HG02642 (cell line): ENCODE results near the gene ZNF521.
"Not testable (repeated sequence)": the region's sequence is repeated elsewhere in the genome, so short reads cannot be mapped to it uniquely, and the experiment has no call there.

Experiments used
- ATAC-seq: cut with Tn5 transposase; IDR thresholded peaks from one replicate; pipeline ENCODE4 v1.9.1; 2021; ENCODE audit warnings: mild to moderate bottlenecking; ENCODE audit not compliant: unreplicated experiment, poor library complexity

Gene ZNF521

DNA sequence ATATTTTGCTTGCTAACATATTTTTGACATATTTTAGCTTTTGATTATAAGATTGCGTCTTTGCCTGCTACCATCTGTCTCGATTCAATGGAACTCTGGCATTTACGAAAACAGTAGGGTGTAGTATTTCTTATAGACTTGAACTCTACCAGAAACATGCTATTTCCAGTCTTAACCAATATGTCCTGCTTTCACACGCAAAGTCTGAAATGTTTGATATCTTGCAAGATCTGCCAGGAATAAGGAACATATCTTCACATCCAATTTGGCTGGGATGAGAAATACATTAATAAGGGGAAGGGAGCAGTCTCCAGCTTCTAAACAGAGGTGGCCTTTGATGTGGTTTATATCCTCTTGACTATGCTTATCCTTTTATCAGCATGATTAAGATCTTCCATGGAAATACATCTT, 299.4 kb downstream of the ZNF521 start:
- no peak for ATAC-seq

DNA sequence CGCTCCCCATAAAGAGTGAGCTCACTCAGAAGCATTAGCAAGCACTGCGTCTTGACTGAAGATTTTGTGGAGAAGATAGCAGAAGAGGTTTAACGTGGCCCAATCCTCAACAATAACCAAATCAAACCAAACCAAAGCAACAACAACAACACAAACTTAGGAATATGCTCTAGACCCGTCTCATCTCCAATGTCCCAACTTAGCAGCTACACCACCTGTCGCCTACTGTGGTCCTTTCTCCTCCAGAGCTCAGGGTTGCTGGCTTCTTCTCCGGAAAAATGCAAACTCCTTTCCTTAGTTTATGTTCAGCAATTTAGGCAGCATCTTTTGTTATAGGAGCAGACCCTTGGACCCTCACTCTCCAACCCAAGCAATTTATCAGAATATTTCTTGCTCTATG, 301.4 kb downstream of the ZNF521 start:
- ATAC-seq: no peak

DNA sequence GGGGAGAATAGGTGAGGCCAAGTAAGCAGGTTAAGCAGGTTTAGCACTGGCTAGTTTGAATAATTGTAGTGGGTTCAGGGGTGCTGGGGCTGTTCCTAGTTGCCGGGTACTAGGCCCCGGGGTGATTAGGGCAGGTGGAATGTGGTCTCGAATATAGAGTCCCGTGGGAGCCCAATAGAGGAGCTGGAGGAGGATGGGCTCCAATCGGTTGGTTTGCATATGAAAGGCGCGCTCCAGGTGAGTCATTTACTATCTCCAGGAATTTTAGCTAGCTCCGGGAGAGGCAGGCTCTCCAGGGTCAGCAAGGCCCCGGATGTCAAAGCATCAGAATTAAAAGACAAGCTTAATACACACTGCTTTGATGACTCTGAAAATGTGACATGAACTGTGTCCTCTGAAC, 304.0 kb downstream of the ZNF521 start:
- no peak for ATAC-seq

DNA sequence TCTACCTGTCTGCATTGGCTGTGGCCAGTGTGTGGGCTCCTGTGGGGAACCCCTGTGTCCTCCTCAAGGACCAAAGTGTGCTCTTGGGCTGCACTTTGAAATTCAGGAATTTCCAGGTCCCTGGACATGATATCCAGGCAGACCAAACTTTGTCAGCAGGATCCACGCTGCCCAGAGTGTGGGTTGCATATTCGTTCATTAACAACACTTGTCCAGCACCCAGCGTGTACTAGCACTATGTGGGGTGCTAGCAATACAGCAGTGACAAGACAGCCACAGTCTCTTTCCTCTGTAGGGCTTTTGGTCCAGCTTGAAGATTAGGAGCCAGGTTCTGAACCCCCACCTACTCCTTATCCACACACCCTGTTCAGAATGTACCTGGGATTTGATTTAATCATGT, 304.5 kb downstream of the ZNF521 start:
- ATAC-seq: no peak

DNA sequence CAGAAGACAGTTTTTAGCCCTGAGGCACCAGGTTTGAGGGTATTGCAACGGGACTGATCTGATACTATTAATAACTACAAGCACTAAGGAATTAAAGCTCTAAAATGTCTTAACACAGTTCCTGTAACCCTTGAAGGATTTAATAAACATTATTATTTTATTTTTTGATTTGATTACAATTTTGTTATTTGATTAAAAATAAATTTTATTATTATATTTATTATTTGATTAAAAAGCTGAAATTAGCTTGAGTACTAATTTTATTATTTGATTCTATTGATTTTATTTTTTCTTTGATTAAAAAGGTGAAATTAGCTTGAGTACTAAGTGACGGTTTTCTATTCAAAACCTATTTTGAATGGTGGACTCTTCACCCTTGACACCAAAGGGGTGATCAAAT, 307.3 kb downstream of the ZNF521 start:
- ATAC-seq: no peak

DNA sequence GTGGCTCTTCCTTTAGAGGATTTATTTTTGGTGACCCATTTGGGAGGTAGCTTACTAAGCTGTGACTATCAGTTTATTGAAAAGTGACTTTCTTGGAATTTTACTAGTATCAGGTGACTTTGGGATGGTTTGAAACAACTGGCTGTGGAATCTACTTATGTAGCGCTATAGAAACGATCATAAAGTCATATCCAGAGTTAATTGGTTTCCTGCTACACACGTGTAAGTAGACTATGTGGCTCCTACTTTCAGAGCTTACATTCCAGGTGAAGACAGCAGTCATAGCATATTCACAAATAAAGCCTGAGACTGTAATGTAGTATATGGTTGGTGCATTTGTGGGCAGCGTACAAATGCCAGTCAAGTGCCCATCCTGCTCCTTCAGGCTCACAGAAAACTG, 308.9 kb downstream of the ZNF521 start:
- ATAC-seq: no peak

DNA sequence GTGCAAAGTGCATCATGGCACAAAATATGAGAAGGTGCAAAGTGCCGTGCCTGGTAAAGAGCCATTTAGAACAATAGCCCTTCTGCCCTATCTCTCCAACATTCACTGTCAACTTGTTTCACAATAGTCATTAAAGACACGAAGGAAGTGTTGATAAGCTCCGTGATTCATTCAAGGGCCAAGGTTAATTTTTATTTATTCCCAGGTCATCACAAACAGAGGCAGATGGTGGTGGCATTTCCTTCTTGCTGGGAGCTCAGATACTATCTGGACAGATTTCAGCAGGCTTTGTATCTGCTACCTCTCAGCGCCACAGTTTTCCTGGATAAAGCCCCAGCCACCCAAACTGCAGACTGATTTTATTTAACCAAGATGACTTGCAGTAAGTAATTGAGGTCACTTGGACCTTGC, 309.3 kb downstream of the ZNF521 start:
- ATAC-seq: no peak

DNA sequence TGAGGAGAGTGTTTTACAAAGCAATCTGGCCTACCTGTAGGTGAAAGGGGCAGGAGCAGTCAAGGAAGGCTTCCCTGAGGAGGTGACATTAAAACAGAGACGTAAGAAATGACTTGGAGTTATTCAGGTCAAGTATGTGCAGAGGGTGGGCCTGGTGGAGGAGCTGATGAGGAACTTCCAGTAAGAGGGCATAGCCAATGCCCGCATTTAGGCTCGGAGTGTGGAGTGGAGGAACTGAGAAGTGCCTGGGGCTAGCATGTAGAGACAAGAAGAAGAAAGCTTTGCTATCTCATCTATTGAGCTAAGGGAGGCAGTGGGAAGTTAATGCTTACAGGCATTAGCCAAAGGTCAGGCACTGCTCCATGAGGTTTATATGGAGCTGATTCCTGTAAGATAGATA, 312.2 kb downstream of the ZNF521 start:
- ATAC-seq: no peak

DNA sequence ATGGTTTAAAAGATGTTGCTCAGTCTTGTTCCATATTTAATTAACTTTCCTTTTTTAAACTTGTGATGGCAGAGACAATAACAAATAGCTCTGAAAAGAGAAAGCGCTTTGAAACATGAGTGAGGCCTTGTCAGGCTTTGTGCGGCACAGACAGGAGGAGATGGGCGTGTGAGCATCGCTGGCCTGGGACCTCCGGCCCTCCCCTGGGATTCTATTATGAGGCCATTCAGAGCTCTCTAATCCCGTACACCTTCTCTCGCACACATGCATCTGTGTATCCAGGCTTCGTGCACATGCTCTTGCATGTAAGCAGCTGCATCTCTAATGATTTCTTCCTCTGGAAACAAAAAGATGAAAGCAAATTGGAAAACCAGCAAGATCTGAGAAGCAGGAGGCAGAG, 313.7 kb downstream of the ZNF521 start:
- ATAC-seq: no peak

DNA sequence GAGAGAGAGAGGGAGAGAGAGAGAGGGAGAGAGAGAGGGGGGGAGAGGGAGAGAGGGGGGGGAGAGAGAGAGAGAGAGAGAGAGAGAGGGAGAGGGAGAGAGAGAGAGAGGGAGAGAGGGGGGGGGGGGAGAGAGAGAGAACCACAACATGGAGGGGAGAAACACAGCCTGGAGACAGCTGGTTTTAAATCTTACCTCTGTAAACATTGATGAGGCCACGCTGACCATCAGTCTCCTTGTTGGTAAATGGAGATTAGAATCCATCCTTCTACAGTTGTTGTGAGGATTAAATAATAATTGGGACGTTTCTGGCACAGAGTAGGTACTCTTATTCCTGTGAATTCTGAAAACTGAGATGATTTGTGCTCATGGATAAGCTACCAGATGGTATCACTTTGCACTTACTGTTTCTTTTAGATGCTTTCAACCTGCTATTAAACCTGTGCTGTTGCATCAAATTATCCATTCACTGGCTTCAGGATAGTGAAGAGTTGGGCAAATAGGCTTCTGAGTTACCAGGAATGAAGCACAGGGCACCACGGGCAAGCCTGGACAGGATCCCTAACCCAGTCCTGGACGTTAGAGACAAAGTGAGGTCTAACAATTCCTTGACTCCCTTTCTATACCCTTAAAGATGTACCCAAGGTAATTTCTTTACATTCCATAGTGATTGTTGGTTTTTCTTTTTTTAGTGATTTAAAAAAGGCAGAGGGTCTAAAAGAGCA, 318.1 kb downstream of the ZNF521 start:
- ATAC-seq: no peak

DNA sequence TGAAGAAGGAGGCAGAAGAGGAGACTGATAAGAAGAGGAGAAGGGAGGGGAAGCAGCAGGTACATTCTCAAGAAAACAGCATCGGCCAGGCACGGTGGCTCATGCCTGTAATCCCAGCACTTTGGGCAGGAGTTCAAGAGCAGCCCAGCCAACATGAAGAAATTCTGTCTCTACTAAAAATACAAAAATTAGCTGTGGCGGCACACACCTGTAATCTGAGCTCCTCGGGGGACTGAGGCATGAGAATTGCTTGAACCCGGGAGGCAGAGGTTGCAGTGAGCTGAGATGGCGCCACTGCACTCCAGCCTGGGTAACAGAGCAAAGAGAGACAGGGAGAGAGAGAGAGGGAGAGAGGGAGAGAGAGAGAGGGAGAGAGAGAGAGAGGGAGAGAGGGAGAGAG, 318.8 kb downstream of the ZNF521 start:
- ATAC-seq: not testable (repeated sequence)

DNA sequence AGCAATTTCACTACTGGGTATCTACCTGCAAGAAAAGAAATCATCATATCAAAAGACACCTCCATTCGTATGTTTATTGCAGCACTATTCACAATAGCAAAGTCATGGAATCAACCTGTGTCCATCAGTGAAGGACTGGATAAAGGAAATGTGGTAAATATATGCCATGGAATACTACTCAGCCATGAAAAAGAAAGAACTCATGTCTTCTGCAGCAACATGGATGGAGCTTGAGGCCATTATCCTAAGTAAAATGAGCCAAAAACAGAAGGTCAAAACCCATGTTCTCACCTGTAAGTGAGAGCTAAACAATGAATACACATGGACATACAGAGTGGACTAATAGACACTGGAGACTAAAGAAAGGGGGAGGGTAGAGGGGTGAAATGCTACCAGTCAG, 322.2 kb downstream of the ZNF521 start:
- ATAC-seq: no peak

DNA sequence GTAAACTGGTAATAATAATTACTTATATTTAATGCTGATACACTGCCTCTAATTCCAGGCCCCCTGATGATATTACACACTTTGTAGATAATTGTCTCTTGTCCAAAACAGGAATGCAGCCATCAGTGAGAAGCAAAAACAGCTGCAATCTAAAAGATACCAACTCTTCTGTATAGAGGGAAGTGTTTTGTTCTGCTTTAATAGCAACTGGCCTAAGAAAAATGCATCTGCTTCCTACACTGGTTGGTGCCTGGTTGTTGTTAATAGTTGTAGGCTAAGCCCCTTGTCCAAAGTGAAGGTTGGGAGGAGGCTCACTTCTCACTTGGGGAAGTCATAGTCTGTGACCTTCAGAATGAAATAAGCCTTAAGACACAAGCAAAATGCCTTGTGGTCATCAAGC, 332.0 kb downstream of the ZNF521 start:
- no peak for ATAC-seq

DNA sequence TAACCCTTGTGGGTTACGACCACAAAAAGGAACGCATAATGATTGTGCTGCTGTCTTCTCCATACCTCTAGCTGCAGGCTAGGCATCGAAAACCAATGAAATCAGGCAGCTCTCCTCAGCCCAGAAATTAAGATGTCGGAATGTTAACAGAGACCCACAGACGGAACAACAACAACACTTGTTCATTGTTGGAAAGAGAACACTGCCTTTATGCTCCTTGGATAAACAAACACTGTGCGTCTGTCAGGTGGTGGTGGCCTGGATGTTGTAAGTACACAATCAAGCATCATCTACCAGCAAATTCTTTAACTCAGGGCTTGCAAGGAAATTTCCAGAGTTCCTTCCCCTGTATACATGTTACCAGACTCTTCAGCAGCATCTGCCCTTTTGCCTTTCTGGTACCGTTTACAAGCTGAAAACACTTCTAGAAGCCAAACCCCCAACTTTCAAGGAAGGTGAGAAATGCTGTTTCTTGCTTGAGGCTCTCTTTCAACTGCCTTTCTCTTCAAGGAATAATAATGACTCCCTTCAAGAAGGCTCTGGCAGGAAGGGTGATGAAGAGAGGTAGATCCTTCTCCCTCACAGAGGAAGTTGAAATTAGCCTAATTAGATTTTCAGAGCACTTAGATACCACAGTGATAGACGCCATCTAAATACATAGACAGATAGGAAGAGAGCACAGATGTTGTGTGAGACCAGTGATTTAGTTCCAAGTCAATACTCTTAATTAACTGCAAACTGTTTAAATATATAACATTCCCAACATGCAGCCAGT, 332.7 kb downstream of the ZNF521 start:
- no peak for ATAC-seq

DNA sequence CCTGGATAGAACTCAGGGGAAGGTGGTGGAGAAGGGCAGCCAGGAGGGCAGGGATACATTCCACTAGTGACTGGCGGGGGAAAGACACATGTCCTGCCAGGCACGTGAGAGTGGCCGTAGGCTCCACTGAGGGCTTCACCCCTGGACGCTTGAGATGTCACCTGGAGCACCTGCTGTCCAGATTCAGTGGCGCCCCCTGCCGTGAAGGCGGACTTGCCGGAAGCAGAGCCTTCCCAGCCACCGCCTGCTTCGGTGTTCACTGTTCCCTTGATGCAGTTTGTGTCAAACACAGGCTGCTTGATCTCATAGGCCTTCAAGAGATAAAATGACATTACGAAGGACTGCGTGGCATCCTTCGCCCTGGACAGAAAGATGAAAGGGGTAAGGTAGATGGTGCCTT, 335.3 kb downstream of the ZNF521 start:
- no peak for ATAC-seq

DNA sequence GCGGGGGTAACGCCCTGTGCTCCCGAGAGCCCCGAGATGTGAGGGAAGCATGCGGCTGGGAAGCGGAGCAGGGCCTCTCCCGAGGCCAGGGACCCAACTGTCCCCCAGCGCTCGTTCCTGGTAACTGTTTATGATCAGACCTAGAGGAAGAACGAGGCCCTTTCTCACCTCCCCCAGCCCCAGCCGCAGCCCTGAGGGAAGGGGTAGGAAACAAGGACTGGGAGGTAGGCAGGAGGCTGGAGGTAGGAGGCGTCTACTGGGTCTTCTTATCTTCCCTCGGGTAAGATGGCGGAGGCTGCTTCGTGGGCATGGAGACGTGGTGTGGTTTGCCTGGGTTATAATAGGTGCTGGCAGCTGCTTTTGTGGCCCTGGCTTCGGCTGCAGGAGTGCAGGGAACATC, 335.8 kb downstream of the ZNF521 start:
- ATAC-seq: no peak
